GM12872 (cell line): Measurements from ENCODE around the gene HCK.

ENCODE experiments used
- CTCF ChIP-seq: IDR thresholded peaks from 3 replicates; pipeline ENCODE4 v1.5.1; 2011; ENCODE audit warnings: low read depth, mild to moderate bottlenecking, low read length, moderate library complexity; ENCODE audit not compliant: insufficient read depth

HCK gene

GRCh38 chr20:32068174-32068573 is 16.1 kb downstream of the HCK start:
- no peak for TF ChIP-seq CTCF

GRCh38 chr20:32069711-32070110 is 17.7 kb downstream of the HCK start:
- TF ChIP-seq CTCF = no peak

- no peak for TF ChIP-seq CTCF
These were observed 18.2 kb downstream of the HCK start for GRCh38 chr20:32070282-32070681.

GRCh38 chr20:32070690-32071213 is 18.7 kb downstream of the HCK start:
- no peak for TF ChIP-seq CTCF

GRCh38 chr20:32071395-32072167 is 19.5 kb downstream of the HCK start:
- no peak for TF ChIP-seq CTCF

- no peak for TF ChIP-seq CTCF
These were observed 20.2 kb downstream of the HCK start for GRCh38 chr20:32072168-32072750.

GRCh38 chr20:32075534-32075933 is 23.5 kb downstream of the HCK start:
- TF ChIP-seq CTCF = no peak
